H1 (cell line): ENCODE data around the gene PPP1R17.

Experiments used
- CBX5 ChIP-seq: fragments of 300-800, 300-1000 bp; sonication (generic); IDR thresholded peaks from 2 replicates; pipeline ENCODE4 v1.7.1; 2016; ENCODE audit warnings: antibody characterized with exemption, low read length, low read depth
- CEBPB ChIP-seq: IDR thresholded peaks from 2 replicates; pipeline ENCODE4 v1.6.1; 2012; ENCODE audit warnings: low read depth, low read length
- CREB1 ChIP-seq: IDR thresholded peaks from 2 replicates; pipeline ENCODE4 v1.6.1; 2012; ENCODE audit warnings: inconsistent platforms
- EP300 ChIP-seq, 2 experiments: IDR thresholded peaks; 1 replicate in 1 of 2; 2 replicates in 1 of 2; pipeline ENCODE4 v1.6.1; 2011 to 2012; ENCODE audit warnings: low read depth in 2 of 2, low read length in 2 of 2, mild to moderate bottlenecking in 2 of 2, borderline replicate concordance in 1 of 2, inconsistent platforms in 1 of 2, moderate library complexity in 1 of 2
- EZH2 ChIP-seq: fragments of 200-600 bp; sonication (generic); IDR thresholded peaks from 2 replicates; pipeline ENCODE4 v1.7.1; 2012; ENCODE audit warnings: low read depth, mild to moderate bottlenecking, moderate library complexity, low read length, inconsistent platforms; ENCODE audit not compliant: severe bottlenecking
- JUN ChIP-seq: IDR thresholded peaks from 2 replicates; pipeline ENCODE4 v1.6.1; 2011; ENCODE audit warnings: low read depth, mild to moderate bottlenecking, improper control_type of control experiment, low read length
- MAFK ChIP-seq: IDR thresholded peaks from 2 replicates; pipeline ENCODE4 v1.6.1; 2012; ENCODE audit warnings: low read depth, mild to moderate bottlenecking, improper control_type of control experiment, low read length
- POLR2AphosphoS5 ChIP-seq: IDR thresholded peaks from 2 replicates; pipeline ENCODE4 v1.6.1; 2011; ENCODE audit warnings: low read depth, low read length
- SIN3A ChIP-seq, 2 experiments: IDR thresholded peaks in 1 of 2; conservative IDR thresholded peaks in 1 of 2; 2 replicates each; pipeline ENCODE4 v1.6.1; 2011 to 2012; ENCODE audit warnings: low read length in 2 of 2, improper control_type of control experiment in 1 of 2, low read depth in 1 of 2, mild to moderate bottlenecking in 1 of 2
- SP2 ChIP-seq: IDR thresholded peaks from 2 replicates; pipeline ENCODE4 v1.6.1; 2012; ENCODE audit warnings: mild to moderate bottlenecking, low read length, inconsistent platforms
- TAF1 ChIP-seq: IDR thresholded peaks from 2 replicates; pipeline ENCODE4 v1.6.1; 2011; ENCODE audit warnings: mild to moderate bottlenecking, low read depth, low read length
- TF ChIP-seq, protein P1 (sequence below), 3 experiments: IDR thresholded peaks; 1 replicate in 2 of 3; 2 replicates in 1 of 3; pipeline versions ENCODE4 v1.5.1 to v1.6.1; 2011; ENCODE audit warnings: low read length in 3 of 3, mild to moderate bottlenecking in 3 of 3, inconsistent platforms in 2 of 3, low read depth in 1 of 3, moderate library complexity in 1 of 3; ENCODE audit not compliant: insufficient read depth in 1 of 3; ENCODE audit errors: control extremely low read depth in 1 of 3
- TF ChIP-seq, protein P2 (sequence below): IDR thresholded peaks from 2 replicates; pipeline ENCODE4 v1.6.1; 2012; ENCODE audit warnings: inconsistent platforms

DNA sequence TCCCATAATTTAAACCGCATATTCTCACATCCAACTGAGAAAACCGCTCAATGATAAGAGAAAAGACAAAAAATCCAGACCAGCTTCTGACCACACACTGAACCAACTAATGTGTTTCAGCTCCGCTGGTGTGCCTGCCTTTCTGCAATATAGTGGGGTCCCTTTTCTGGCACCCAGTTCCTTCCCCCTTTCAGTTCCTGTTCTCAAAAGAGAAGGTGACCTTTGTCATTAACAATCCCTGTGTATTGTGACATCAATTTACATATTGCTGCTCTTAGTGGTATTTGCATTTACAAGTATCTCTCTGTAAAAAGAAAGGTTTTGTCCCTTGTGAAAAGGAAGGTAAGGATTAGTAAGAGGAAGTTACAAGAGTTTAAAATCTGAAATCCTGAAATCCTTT is 1.4 kb downstream of the PPP1R17 start:
- TF ChIP-seq, protein P1, sequence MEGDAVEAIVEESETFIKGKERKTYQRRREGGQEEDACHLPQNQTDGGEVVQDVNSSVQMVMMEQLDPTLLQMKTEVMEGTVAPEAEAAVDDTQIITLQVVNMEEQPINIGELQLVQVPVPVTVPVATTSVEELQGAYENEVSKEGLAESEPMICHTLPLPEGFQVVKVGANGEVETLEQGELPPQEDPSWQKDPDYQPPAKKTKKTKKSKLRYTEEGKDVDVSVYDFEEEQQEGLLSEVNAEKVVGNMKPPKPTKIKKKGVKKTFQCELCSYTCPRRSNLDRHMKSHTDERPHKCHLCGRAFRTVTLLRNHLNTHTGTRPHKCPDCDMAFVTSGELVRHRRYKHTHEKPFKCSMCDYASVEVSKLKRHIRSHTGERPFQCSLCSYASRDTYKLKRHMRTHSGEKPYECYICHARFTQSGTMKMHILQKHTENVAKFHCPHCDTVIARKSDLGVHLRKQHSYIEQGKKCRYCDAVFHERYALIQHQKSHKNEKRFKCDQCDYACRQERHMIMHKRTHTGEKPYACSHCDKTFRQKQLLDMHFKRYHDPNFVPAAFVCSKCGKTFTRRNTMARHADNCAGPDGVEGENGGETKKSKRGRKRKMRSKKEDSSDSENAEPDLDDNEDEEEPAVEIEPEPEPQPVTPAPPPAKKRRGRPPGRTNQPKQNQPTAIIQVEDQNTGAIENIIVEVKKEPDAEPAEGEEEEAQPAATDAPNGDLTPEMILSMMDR (IDR thresholded peaks at IDR 0.05; ENCODE audit: control extremely low read depth in 1 of 3, insufficient read depth in 1 of 3, low read depth in 1 of 3, low read length in 3 of 3), result no peak
- TF ChIP-seq MAFK, result no peak
- TF ChIP-seq SP2, result no peak
- TF ChIP-seq, protein P2, sequence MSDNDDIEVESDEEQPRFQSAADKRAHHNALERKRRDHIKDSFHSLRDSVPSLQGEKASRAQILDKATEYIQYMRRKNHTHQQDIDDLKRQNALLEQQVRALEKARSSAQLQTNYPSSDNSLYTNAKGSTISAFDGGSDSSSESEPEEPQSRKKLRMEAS, result no peak
- no peak for TF ChIP-seq CREB1
- no peak for TF ChIP-seq EZH2
- TF ChIP-seq EP300 (IDR thresholded peaks at IDR 0.05; ENCODE audit: borderline replicate concordance in 1 of 2, low read depth in 2 of 2, low read length in 2 of 2), result no peak
- TF ChIP-seq POLR2AphosphoS5, result no peak
- no peak for TF ChIP-seq JUN
- no peak for TF ChIP-seq TAF1
- TF ChIP-seq SIN3A (conservative IDR thresholded peaks at IDR 0.05 in 1 of 2, IDR thresholded peaks at IDR 0.05 in 1 of 2; ENCODE audit: low read depth in 1 of 2, low read length in 2 of 2), result no peak
- TF ChIP-seq CBX5, result no peak
- no peak for TF ChIP-seq CEBPB
